ENCODE measurements around the gene SLC25A12. TPM values are rescaled to one million over a fixed set of nuclear protein-coding genes. Genes with fewer than 3 reads are reported as not detected.

The SLC25A12 gene
- total RNA-seq, 2 experiments from 2014 or later, result 15.1 to 17.0 TPM

DNA sequence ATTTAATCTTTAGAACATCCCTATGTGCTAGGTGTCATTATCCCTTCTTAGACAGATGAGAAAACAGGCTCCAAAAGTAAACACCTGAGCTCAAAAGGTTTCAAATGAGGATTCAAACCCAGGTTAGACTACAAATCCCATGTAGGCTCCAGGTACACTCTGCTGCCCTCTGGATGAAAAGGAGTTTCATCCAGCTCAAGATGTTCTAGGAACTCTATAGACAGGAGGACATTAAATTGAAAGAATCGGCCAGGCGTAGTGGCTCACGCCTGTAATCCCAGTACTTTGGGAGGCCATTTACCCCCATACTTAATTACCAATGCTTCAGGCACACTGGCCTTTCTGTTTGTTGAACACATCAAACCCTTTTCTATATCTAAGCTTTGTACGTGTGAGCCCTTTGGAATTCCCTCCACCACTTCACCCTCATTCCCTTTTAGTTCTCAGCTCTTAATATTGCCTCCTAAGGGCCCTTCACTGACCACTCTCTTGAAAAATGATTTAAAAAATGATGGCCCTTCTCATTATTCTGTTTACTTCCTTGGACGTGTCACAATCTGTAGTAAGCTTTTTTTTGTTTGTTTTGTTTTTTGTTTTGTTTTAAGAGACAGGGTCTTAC lies 10.7 kb downstream of the SLC25A12 start:
- no peak for DNase-seq
- H3K36me3 Mint-ChIP-seq, result peaks cover 9% of the 10 kb centered on the region
- H3K27ac Mint-ChIP-seq, result no peak overlapping the region
- peaks cover 33% of the 10 kb centered on the region for H3K4me1 Mint-ChIP-seq (ENCODE audit: low read depth)
- intact Hi-C loops (cut with micrococcal nuclease), result no loop called here
- CTCF ChIA-PET, result no interaction called here
- no peaks in the 10 kb centered on the region for H3K27me3 Mint-ChIP-seq
- no peaks in the 10 kb centered on the region for H3K9me3 Mint-ChIP-seq
- H3K4me3 Mint-ChIP-seq, result no peak overlapping the region
- POLR2A ChIA-PET, result interaction anchor here (3.2 kb wide), 1 partner anchor 10 kb away, joined by 18 read pairs; the partner anchor contains the start of gene SLC25A12

GRCh38 chr2:171882089-171882769 lies 11.8 kb downstream of the SLC25A12 start:
- Mint-ChIP-seq H3K4me3 (no peak overlapping the region), H3K9me3 (no peaks in the 10 kb centered on the region), H3K27ac (peak overlapping the region; percentile 76), H3K36me3 (peaks cover 4% of the 10 kb centered on the region), H3K4me1 (ENCODE audit: low read depth) (peaks cover 36% of the 10 kb centered on the region), H3K27me3 (no peaks in the 10 kb centered on the region)
- intact Hi-C loops (cut with micrococcal nuclease), result no loop called here
- DNase-seq, result no peak
- ChIA-PET CTCF (interaction anchor here (0.7 kb wide), 1 partner anchor 100 kb away, joined by 3 read pairs; no protein-coding TSS in a partner anchor), POLR2A (interaction anchor here (3.2 kb wide), 1 partner anchor 11 kb away, joined by 18 read pairs; the partner anchor contains the start of gene SLC25A12)

DNA sequence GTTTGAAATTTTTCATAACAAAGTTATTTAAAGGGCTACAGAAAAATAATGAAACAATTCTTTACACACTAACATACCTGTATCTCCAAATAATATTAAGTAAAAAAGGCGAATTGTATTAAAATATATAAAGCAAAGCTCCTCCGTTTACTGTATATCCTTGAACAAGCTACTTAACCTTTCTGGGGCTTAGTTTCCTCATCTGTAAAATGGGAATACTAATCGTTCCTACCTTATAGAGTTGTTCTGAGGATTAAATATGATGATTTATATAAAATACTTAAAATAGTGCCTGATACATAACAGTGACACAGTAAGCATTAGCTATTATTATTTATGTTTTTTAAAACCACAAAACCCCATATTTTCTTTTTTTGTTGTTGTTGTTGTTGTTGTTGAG lies 13.3 kb downstream of the SLC25A12 start:
- POLR2A ChIA-PET, result interaction anchor here (3.2 kb wide), 1 partner anchor 13 kb away, joined by 18 read pairs; the partner anchor contains the start of gene SLC25A12
- peaks cover 34% of the 10 kb centered on the region for H3K4me1 Mint-ChIP-seq (ENCODE audit: low read depth)
- CTCF ChIA-PET, result no interaction called here
- H3K4me3 Mint-ChIP-seq, result no peak overlapping the region
- no peaks in the 10 kb centered on the region for H3K27me3 Mint-ChIP-seq
- H3K9me3 Mint-ChIP-seq, result no peaks in the 10 kb centered on the region
- H3K27ac Mint-ChIP-seq, result no peak overlapping the region
- H3K36me3 Mint-ChIP-seq, result peaks cover 4% of the 10 kb centered on the region
- no peak for DNase-seq
- intact Hi-C loops (cut with micrococcal nuclease), result no loop called here

- Mint-ChIP-seq H3K4me1 (ENCODE audit: low read depth) (peaks cover 33% of the 10 kb centered on the region), H3K27ac (no peak overlapping the region), H3K9me3 (no peaks in the 10 kb centered on the region), H3K36me3 (peaks cover 8% of the 10 kb centered on the region), H3K4me3 (no peak overlapping the region), H3K27me3 (no peaks in the 10 kb centered on the region)
- intact Hi-C loops (cut with micrococcal nuclease), result no loop called here
- DNase-seq, result no peak
- POLR2A ChIA-PET, result interaction anchor here (1.1 kb wide), 1 partner anchor 43 kb away, joined by 3 read pairs; the partner anchor contains the start of gene HAT1
- CTCF ChIA-PET, result no interaction called here
These were observed 14.2 kb downstream of the SLC25A12 start for GRCh38 chr2:171879865-171880264.

DNA sequence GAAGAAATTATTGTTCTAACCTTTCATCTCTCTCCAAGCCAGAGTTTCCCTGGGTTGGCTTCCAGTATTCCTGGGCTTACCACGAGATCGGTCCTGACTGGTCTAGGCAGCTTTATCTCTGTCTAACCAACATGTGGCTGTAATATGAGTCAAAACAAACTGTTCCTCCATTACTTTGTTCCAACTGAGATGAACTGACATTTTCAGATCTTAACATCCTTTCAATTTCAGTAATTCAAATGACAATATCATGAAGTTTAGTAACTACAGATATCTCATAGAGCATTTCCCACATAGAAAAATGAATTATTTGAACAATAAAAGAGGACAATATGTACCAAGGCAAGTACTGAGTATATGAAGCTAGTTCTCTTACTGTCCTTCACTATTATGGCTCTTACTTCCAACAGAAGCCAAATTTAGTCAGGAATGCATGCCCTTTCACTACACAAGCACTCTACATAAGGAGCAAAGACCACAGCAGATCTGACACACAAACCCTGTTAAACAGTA lies 15.5 kb downstream of the SLC25A12 start:
- ChIA-PET POLR2A (interaction anchor here (1.1 kb wide), 1 partner anchor 44 kb away, joined by 3 read pairs; the partner anchor contains the start of gene HAT1), CTCF (no interaction called here)
- peaks cover 14% of the 10 kb centered on the region for H3K36me3 Mint-ChIP-seq
- no peaks in the 10 kb centered on the region for H3K9me3 Mint-ChIP-seq
- peak overlapping the region; percentile 40 for H3K27ac Mint-ChIP-seq
- DNase-seq, result peak; percentile 51
- H3K27me3 Mint-ChIP-seq, result no peaks in the 10 kb centered on the region
- H3K4me1 Mint-ChIP-seq (ENCODE audit: low read depth), result peaks cover 31% of the 10 kb centered on the region
- intact Hi-C loops (cut with micrococcal nuclease), result no loop called here
- H3K4me3 Mint-ChIP-seq, result no peak overlapping the region

DNA sequence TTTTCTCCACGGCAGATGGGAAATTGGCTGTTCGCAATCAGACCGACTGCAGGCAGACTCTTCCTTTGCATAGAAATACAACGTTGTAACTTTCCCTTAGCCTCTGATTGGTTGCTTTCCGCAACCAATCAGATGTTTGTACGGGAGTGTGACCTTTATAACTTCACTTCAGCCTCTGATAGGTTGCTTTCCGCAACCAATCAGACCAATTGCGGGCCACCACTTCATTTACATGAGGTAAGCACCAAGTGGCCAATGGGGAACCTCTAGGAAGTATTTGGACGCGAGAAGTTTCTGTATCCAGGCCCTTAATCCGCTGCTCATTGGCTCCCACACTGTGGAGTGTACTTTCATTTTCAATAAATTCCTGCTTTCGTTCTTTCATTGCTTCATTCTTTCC lies 19.1 kb downstream of the SLC25A12 start:
- Mint-ChIP-seq H3K27me3 (no peaks in the 10 kb centered on the region), H3K4me1 (ENCODE audit: low read depth) (peaks cover 18% of the 10 kb centered on the region), H3K36me3 (peaks cover 21% of the 10 kb centered on the region), H3K27ac (no peak overlapping the region), H3K9me3 (no peaks in the 10 kb centered on the region), H3K4me3 (no peak overlapping the region)
- intact Hi-C loops (cut with micrococcal nuclease), result no loop called here
- CTCF ChIA-PET, result no interaction called here
- POLR2A ChIA-PET, result no interaction called here
- DNase-seq, result no peak

DNA sequence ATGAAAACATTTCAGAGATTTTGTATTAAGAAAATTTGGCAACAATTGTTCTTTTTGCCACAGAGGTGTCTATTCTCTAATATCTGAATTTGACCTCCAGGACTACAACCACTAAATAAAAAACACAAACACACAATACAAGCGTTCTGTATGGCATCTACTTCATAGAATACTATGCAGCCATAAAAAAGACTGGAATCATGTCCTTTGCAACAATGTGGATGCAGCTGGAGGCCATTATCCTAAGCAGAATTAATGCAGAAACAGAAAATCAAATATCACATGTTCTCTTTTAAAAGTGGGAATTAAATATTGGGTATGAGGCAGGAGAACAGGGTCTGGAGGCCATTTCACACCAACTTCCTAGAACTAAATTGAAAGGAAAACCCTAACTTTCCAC lies 19.5 kb downstream of the SLC25A12 start:
- no peaks in the 10 kb centered on the region for H3K9me3 Mint-ChIP-seq
- intact Hi-C loops (cut with micrococcal nuclease), result no loop called here

DNA sequence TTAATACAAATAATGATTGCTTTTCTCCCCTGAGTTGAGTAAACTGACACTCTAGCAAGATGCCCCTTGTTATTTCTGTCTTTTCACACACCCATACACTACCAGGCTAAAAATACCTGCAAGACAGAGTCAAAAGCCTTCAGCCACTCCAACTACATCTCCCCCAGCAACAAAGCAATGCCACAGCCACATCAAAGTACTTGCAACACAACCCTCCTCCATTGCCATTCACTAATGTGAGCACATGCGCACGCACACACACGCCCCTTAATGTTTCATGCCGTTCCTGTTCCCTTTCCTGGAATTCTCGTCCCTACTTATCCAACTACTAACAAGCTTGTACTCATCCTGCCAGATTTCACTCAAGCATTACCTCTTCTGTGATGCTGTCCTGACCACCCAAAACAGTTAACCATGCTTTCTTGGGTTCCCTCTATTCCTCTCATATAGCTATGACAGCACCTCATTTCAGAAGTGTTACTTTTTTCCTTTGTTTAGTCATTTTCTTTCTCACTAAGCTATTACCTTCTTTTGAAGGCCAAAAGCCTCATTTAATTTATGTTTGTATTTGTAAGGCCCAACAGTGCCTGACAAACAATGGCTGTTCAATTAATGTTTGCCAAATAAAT lies 29.6 kb downstream of the SLC25A12 start:
- CTCF ChIA-PET, result no interaction called here
- Mint-ChIP-seq H3K9me3 (no peaks in the 10 kb centered on the region), H3K4me3 (no peak overlapping the region), H3K36me3 (peaks cover 9% of the 10 kb centered on the region), H3K27me3 (no peaks in the 10 kb centered on the region), H3K27ac (no peak overlapping the region), H3K4me1 (ENCODE audit: low read depth) (peaks cover 4% of the 10 kb centered on the region)
- POLR2A ChIA-PET, result no interaction called here
- DNase-seq, result no peak
- intact Hi-C loops (cut with micrococcal nuclease), result no loop called here

More for the DNA sequence above, 19.5 kb downstream of the SLC25A12 start:
- POLR2A ChIA-PET, result no interaction called here
- DNase-seq, result no peak
- H3K36me3 Mint-ChIP-seq, result peaks cover 21% of the 10 kb centered on the region
- peaks cover 18% of the 10 kb centered on the region for H3K4me1 Mint-ChIP-seq (ENCODE audit: low read depth)
- H3K27me3 Mint-ChIP-seq, result no peaks in the 10 kb centered on the region
- H3K27ac Mint-ChIP-seq, result no peak overlapping the region
- no peak overlapping the region for H3K4me3 Mint-ChIP-seq
- CTCF ChIA-PET, result no interaction called here

DNA sequence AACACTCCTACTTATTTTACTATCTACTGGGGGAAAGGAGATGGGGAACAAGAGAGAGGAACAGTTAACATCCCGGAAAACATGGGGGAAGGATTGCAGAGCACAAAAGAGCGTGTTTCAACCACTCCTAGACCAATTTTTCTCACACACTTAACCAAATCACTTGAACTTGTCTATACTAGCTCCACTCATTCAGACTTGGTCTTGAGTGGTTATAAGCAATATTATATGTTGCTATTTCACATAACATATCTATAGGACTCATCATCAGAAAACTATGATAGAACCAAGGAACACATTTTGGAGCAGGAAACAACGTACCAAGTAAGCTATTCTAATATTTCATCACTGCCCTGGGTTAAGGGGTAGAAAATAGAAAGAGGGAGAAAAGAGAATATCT lies 31.5 kb downstream of the SLC25A12 start:
- Mint-ChIP-seq H3K27me3 (no peaks in the 10 kb centered on the region), H3K4me3 (no peak overlapping the region), H3K9me3 (no peaks in the 10 kb centered on the region), H3K4me1 (ENCODE audit: low read depth) (peaks cover 4% of the 10 kb centered on the region), H3K27ac (no peak overlapping the region), H3K36me3 (peaks cover 5% of the 10 kb centered on the region)
- ChIA-PET POLR2A (no interaction called here), CTCF (no interaction called here)
- intact Hi-C loops (cut with micrococcal nuclease), result no loop called here
- no peak for DNase-seq

DNA sequence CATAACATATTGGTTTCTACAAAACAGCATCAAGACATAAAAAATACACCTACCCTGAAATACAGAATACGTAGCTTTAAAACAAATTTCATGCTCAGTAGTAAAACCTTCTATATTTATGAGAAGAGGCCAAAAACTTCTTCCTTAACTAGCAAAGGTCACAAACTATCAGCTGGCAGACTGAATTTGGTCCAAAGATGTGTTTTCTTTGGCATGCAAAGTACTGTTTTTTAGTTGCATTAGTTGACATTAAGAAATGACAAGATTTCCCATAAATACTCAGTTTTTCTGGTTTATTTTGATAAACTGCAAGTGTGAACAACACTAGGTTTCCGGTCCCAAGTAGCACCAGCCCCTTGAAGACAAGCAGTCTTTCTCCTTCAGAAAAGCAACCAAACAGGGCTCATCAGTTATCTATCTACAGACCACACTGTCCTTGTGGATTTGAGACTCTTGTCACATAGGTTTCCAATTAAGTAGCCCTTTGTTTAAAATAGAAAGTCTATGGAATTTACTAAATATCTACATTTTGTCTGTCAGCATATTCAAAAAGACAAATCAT lies 35.6 kb downstream of the SLC25A12 start:
- POLR2A ChIA-PET, result no interaction called here
- DNase-seq, result no peak
- no peak overlapping the region for H3K4me3 Mint-ChIP-seq
- H3K36me3 Mint-ChIP-seq, result peaks cover 18% of the 10 kb centered on the region
- no peaks in the 10 kb centered on the region for H3K27me3 Mint-ChIP-seq
- CTCF ChIA-PET, result no interaction called here
- H3K27ac Mint-ChIP-seq, result no peak overlapping the region
- no peaks in the 10 kb centered on the region for H3K9me3 Mint-ChIP-seq
- H3K4me1 Mint-ChIP-seq (ENCODE audit: low read depth), result no peaks in the 10 kb centered on the region
- intact Hi-C loops (cut with micrococcal nuclease), result no loop called here

GRCh38 chr2:171855401-171855800 lies 38.6 kb downstream of the SLC25A12 start:
- no peaks in the 10 kb centered on the region for H3K4me1 Mint-ChIP-seq (ENCODE audit: low read depth)
- H3K36me3 Mint-ChIP-seq, result peaks cover 22% of the 10 kb centered on the region
- intact Hi-C loops (cut with micrococcal nuclease), result no loop called here
- no peaks in the 10 kb centered on the region for H3K9me3 Mint-ChIP-seq
- no peak for DNase-seq
- ChIA-PET CTCF (no interaction called here), POLR2A (no interaction called here)
- no peaks in the 10 kb centered on the region for H3K27me3 Mint-ChIP-seq
- no peak overlapping the region for H3K4me3 Mint-ChIP-seq
- no peak overlapping the region for H3K27ac Mint-ChIP-seq

DNA sequence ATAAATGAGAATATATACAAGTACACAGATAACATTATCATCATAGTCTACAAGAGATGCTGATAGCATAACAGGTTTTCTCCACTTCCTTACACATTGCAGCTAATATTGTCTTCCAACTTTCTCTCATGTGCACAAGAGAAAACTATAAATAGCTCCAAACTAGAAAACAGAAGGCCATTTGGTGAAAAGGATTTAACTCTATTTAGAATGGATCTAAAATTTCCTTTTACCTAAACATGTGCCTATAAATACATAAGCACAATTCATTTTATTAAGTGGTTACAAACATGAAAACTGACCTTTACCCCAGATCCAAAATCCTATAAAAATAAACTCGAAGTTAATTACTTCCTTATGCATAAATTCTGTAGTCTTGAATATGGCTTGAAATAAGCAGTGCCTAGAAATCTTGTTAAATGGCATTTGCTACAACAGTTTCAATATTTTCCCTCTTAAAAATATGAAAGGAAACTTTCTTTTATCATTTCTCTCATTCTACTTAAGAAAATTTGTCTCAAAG lies 41.6 kb downstream of the SLC25A12 start:
- Mint-ChIP-seq H3K4me3 (no peak overlapping the region), H3K9me3 (no peaks in the 10 kb centered on the region), H3K27ac (no peak overlapping the region), H3K4me1 (ENCODE audit: low read depth) (no peaks in the 10 kb centered on the region), H3K36me3 (peaks cover 23% of the 10 kb centered on the region), H3K27me3 (no peaks in the 10 kb centered on the region)
- intact Hi-C loops (cut with micrococcal nuclease), result no loop called here
- CTCF ChIA-PET, result interaction anchor here (1.9 kb wide), 1 partner anchor 275 kb away, joined by 5 read pairs; no protein-coding TSS in a partner anchor
- no peak for DNase-seq
- POLR2A ChIA-PET, result no interaction called here
